CD4-positive, CD25-positive, alpha-beta regulatory T cell (primary cell): Measurements from ENCODE around the gene RGL4. TPM values are rescaled to one million over a fixed set of nuclear protein-coding genes. Genes with fewer than 3 reads are reported as not detected.

Source experiments
- ATAC-seq, 2 donors: fragments of 150-1000 bp; cut with Tn5 transposase; one replicate each; pipeline ENCODE4 v1.10.0; 2021; ENCODE audit warnings: low read depth in 2 of 2, moderate number of reproducible peaks in 2 of 2, moderate library complexity in 1 of 2
- DNase-seq, 3 donors: peaks; one replicate each; pipeline versions ENCODE4 v3.0.0 to v3.0.0-alpha.2; 2012 to 2022; ENCODE audit warnings: mixed read lengths in 1 of 3
- H3K27ac ChIP-seq: one replicate; pipeline ENCODE4 v1.7.0; 2013; ENCODE audit warnings: mild to moderate bottlenecking, low read length; ENCODE audit not compliant: insufficient read depth, poor library complexity, severe bottlenecking
- H3K27me3 ChIP-seq: one replicate; pipeline ENCODE4 v1.7.0; 2013; ENCODE audit warnings: low read length; ENCODE audit not compliant: control insufficient read depth, insufficient read depth
- H3K36me3 ChIP-seq: one replicate; pipeline ENCODE4 v1.7.0; 2013; ENCODE audit warnings: mild to moderate bottlenecking, low read length, moderate library complexity; ENCODE audit not compliant: control insufficient read depth, insufficient read depth
- H3K4me1 ChIP-seq: 2 replicates; pipeline ENCODE4 v1.7.0; 2013; ENCODE audit warnings: mild to moderate bottlenecking, low read length; ENCODE audit not compliant: insufficient read depth, control insufficient read depth, poor library complexity, severe bottlenecking
- H3K4me3 ChIP-seq: one replicate; pipeline ENCODE4 v1.7.0; 2013; ENCODE audit warnings: low read depth, mild to moderate bottlenecking, low read length, moderate library complexity
- H3K9me3 ChIP-seq, 2 experiments: 1 replicate in 1 of 2; 2 replicates in 1 of 2; pipeline ENCODE4 v1.7.0; 2013; ENCODE audit warnings: low read length in 2 of 2, mild to moderate bottlenecking in 1 of 2, moderate library complexity in 1 of 2; ENCODE audit not compliant: control insufficient read depth in 2 of 2
- H3K27ac Mint-ChIP-seq, 3 donors: one replicate each; pipeline ENCODE4 v1.8.0; 2020 to 2022; ENCODE audit warnings: mild to moderate bottlenecking in 3 of 3, mixed read lengths in 3 of 3, moderate library complexity in 2 of 3
- H3K27me3 Mint-ChIP-seq: one replicate; pipeline ENCODE4 v1.8.0; 2022; ENCODE audit warnings: mild to moderate bottlenecking, mixed read lengths
- H3K36me3 Mint-ChIP-seq: one replicate; pipeline ENCODE4 v1.8.0; 2020; ENCODE audit warnings: mixed read lengths
- H3K4me1 Mint-ChIP-seq, 4 donors: one replicate each; pipeline ENCODE4 v1.8.0; 2020 to 2022; ENCODE audit warnings: mixed read lengths in 4 of 4, mild to moderate bottlenecking in 1 of 4
- H3K4me3 Mint-ChIP-seq, 4 donors: one replicate each; pipeline ENCODE4 v1.8.0; 2020 to 2022; ENCODE audit warnings: mild to moderate bottlenecking in 4 of 4, mixed read lengths in 4 of 4, moderate library complexity in 3 of 4
- H3K9me3 Mint-ChIP-seq, 7 donors: one replicate each; pipeline ENCODE4 v1.8.0; 2020 to 2022; ENCODE audit warnings: mixed read lengths in 7 of 7, mild to moderate bottlenecking in 3 of 7, moderate library complexity in 2 of 7
- polyA plus RNA-seq, 4 donors: library from polyadenylated mRNA; unstranded; fragments of 300-500 nt; fragmentation: Illumina TruSeq; gene quantifications; one replicate each; pipeline ENCODE4 v1.2.3, GENCODE V29; 2021
- total RNA-seq: library from RNA; stranded (reverse); gene quantifications from one replicate; pipeline ENCODE4 v1.2.3, GENCODE V29; 2022

RGL4 gene
- total and polyA plus RNA-seq, 5 donors from 2014 or later, result 22.1 to 85.0 (median 82.7) TPM

DNA sequence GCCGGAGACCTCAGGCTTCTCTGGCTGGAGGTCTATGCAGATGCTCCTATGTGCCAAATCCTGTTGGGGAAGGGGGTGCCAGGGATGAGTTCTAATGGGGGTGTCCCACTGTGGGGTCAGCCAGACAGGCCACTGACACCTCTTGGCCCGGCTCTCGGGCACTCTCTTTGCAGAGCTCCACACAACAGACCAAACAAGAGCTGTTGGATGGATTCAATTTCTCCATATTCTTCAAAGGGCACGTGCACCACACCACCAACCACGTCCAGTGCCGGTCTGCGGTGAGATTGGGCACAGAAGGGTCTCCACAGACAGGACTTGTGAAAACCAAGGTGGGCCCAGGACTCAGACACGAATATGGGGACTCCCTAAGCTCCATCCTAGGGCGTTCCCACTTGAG is 2.2 kb upstream of the RGL4 start:
- peaks cover 4% of the 10 kb centered on the region for H3K36me3 ChIP-seq
- no peaks in the 10 kb centered on the region for H3K9me3 ChIP-seq

DNA sequence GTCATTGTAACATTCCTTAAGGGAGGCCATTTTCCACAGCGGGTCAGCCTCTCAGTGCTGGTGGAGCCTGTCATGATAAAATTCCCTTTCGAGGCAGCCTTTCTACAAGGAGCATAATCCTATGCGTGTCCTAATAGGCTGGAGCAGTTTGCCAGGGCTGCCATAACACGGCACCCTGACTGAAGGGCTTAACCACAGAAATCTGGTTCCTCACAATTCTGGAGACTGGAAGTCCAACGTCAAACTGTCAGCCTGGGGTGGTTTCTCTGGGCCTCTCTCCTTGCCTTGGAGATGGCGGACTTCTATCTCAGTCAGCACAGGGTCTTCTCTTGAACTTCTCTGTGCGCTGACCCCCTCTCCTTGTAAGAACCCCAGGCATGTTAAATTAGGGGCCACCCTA is 1.4 kb upstream of the RGL4 start:
- peaks cover 0 to 7% (median 0%) of the 10 kb centered on the region in 4 donors for H3K4me1 Mint-ChIP-seq
- no peaks in the 10 kb centered on the region for H3K27me3 ChIP-seq
- H3K36me3 ChIP-seq, result peaks cover 10% of the 10 kb centered on the region
- no peaks in the 10 kb centered on the region for H3K4me1 ChIP-seq
- ATAC-seq (no peak), DNase-seq (no peak)
- H3K27me3 Mint-ChIP-seq, result no peaks in the 10 kb centered on the region
- H3K4me3 Mint-ChIP-seq, result no peak overlapping the region
- no peaks in the 10 kb centered on the region for H3K9me3 ChIP-seq
- peaks cover 0 to 2% (median 0%) of the 10 kb centered on the region in 7 donors for H3K9me3 Mint-ChIP-seq
- H3K4me3 ChIP-seq, result no peak overlapping the region
- H3K27ac Mint-ChIP-seq, result peak overlapping the region in 1 of 3 donors; percentile 31
- H3K27ac ChIP-seq, result no peak overlapping the region
- H3K36me3 Mint-ChIP-seq, result peaks cover 20% of the 10 kb centered on the region

More for the DNA sequence above, 2.2 kb upstream of the RGL4 start:
- Histone ChIP-seq H3K4me3 (no peak overlapping the region), H3K27me3 (no peaks in the 10 kb centered on the region), H3K27ac (no peak overlapping the region), H3K4me1 (no peaks in the 10 kb centered on the region)
- Mint-ChIP-seq H3K36me3 (peaks cover 22% of the 10 kb centered on the region), H3K9me3 (peaks cover 0 to 2% (median 0%) of the 10 kb centered on the region in 7 donors), H3K4me3 (no peak overlapping the region), H3K4me1 (peaks cover 0 to 3% (median 0%) of the 10 kb centered on the region in 4 donors), H3K27ac (peak overlapping the region in 1 of 3 donors; percentile 36), H3K27me3 (no peaks in the 10 kb centered on the region)
- ATAC-seq (no peak), DNase-seq (no peak)

DNA sequence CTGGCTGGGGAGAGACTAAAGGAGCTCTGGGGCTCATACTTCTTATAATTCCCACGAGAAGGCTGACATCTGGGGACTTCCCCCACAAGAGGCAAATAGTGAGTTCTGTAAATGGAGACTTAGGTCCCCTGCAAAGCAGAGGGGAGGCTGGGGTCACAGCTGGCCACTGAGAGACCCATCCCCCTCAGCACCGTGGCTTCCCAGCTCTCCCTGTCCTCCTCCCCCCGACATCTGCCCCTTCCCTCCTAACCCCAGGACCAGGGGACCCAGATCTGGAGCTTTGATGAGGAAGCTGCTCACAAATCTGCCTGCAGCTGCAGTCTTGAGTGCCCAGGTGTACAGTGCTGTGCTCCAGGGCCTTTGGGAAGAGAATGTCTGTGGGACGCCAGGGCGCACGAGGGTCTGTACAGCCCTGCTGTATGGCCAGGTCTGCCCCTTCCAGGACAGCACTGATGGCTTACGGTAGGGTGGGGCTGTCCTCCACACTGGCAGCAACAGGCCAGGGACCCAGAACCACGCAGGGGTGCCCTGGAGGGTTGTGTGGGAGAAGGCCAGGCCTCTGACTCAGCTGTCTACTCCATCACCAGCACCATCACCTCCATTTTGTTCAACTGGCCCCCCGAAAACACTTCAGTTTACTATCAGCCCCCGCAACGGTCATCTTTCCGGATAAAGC is 1.1 kb downstream of the RGL4 start:
- H3K4me3 Mint-ChIP-seq, result no peak overlapping the region
- Histone ChIP-seq H3K4me3 (no peak overlapping the region), H3K27ac (no peak overlapping the region), H3K9me3 (no peaks in the 10 kb centered on the region), H3K27me3 (no peaks in the 10 kb centered on the region), H3K4me1 (peaks cover 21% of the 10 kb centered on the region), H3K36me3 (peaks cover 12% of the 10 kb centered on the region)
- no peak for ATAC-seq
- H3K4me1 Mint-ChIP-seq, result peaks cover 0 to 32% (median 16%) of the 10 kb centered on the region in 4 donors
- H3K27ac Mint-ChIP-seq, result peak overlapping the region in 2 of 3 donors; percentile 43 to 86
- peaks cover 31% of the 10 kb centered on the region for H3K36me3 Mint-ChIP-seq
- no peaks in the 10 kb centered on the region for H3K27me3 Mint-ChIP-seq
- H3K9me3 Mint-ChIP-seq, result peaks cover 0 to 1% (median 0%) of the 10 kb centered on the region in 7 donors
- no peak for DNase-seq

DNA sequence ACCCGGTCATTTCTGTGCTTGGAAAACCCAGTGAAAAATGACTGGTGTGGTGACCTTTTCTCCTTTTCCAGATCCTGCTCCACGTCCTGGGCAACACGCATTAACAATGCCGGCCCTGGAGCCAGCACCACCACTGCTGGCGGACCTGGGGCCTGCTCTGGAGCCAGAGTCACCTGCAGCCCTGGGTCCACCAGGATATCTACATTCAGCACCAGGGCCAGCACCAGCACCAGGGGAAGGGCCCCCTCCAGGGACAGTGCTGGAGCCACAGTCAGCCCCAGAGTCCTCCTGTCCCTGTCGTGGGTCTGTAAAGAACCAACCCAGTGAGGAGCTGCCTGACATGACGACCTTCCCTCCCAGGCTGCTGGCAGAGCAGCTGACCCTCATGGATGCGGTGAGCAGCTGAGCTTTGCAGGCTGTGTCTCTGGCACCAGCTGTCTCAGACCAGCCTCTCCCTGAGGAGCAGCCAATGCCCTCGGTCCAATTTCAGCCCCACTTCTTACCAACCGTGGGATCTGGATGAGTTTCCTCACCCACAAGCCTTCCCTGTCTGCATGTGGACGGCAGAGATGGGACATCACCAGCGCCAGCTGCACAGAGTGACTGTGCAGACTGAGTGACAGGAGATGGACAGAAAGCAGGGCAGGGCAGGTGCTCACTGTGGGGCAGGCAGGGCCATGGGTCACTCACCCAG is 1.9 kb downstream of the RGL4 start:
- Histone ChIP-seq H3K4me3 (no peak overlapping the region), H3K9me3 (no peaks in the 10 kb centered on the region), H3K27ac (no peak overlapping the region), H3K36me3 (peaks cover 12% of the 10 kb centered on the region), H3K27me3 (no peaks in the 10 kb centered on the region), H3K4me1 (peaks cover 29% of the 10 kb centered on the region)
- Mint-ChIP-seq H3K36me3 (peaks cover 31% of the 10 kb centered on the region), H3K27me3 (no peaks in the 10 kb centered on the region), H3K27ac (peak overlapping the region in 2 of 3 donors; percentile 80 to 89), H3K4me3 (peak overlapping the region in 2 of 4 donors; percentile 9 to 41), H3K9me3 (peaks cover 0 to 1% (median 0%) of the 10 kb centered on the region in 7 donors), H3K4me1 (peaks cover 0 to 40% (median 18%) of the 10 kb centered on the region in 4 donors)
- ATAC-seq (no peak), DNase-seq (no peak)

DNA sequence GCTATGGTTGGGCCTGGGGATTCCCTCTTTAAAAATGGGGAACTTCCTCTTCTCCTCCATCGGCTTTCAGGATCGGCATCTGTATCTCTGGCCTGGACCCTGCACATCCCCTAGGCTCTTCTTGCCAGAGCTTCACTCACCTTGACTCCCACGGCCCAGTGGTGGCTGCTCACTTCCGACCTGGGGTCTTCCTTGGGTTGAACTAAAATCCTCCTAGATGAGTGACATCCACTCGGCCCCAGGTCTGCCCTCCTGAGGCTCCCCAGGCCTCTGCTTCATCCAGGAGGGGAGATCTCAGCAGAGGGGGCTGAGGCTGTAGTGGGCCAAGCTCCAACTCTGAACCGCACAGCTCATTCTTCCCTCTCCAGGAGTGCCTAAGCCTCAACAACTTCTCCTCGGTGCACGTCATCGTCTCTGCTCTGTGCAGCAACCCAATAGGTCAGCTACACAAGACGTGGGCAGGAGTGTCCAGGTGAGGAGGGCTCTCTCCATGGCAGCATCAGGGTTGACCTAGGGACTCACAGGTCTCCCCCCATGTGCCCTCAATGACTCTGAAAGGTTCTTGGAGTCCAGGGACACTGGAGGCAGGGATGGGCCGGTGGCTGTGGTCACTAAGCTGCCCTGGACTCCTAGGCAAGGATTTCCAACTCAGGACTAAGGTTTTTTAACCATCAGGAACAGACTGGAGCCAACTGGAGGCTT is 3.3 kb downstream of the RGL4 start:
- Mint-ChIP-seq H3K4me3 (no peak overlapping the region), H3K9me3 (peaks cover 0 to 1% (median 0%) of the 10 kb centered on the region in 7 donors), H3K36me3 (peaks cover 32% of the 10 kb centered on the region), H3K27me3 (no peaks in the 10 kb centered on the region), H3K27ac (peak overlapping the region; percentile 99 to 100 (median 100)), H3K4me1 (peaks cover 0 to 54% (median 19%) of the 10 kb centered on the region in 4 donors)
- H3K36me3 ChIP-seq, result peaks cover 25% of the 10 kb centered on the region
- no peaks in the 10 kb centered on the region for H3K9me3 ChIP-seq
- DNase-seq (no peak), ATAC-seq (no peak)
- peak overlapping the region; percentile 91 for H3K27ac ChIP-seq
- peaks cover 34% of the 10 kb centered on the region for H3K4me1 ChIP-seq
- H3K4me3 ChIP-seq, result no peak overlapping the region
- H3K27me3 ChIP-seq, result no peaks in the 10 kb centered on the region

DNA sequence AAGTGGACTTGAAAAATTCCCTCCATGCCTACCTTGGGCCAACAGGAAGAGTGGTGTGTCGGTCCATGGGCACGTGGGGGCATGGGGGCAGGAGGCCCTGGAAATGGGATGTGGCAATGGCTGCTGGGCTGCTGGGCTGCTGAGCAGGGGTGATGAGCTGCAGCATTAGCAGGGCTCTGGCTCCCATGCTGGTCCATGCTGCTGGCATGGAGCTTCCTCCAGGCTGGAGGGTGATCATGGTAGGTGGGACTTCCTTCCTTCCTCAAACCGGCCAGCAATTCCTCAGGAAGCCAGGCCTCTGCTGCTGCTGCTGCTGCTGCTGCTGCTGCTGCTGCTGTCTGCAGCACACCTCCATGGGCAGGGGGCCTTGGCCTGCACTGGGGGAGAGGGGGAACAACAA is 4.3 kb downstream of the RGL4 start:
- Mint-ChIP-seq H3K4me1 (peaks cover 0 to 62% (median 22%) of the 10 kb centered on the region in 4 donors), H3K36me3 (peaks cover 40% of the 10 kb centered on the region), H3K27ac (peak overlapping the region; percentile 99 to 100 (median 100)), H3K4me3 (peak overlapping the region in 3 of 4 donors; percentile 63 to 98 (median 83)), H3K27me3 (no peaks in the 10 kb centered on the region), H3K9me3 (peaks cover 0 to 2% (median 0%) of the 10 kb centered on the region in 7 donors)
- H3K36me3 ChIP-seq, result peaks cover 35% of the 10 kb centered on the region
- no peak for ATAC-seq
- peaks cover 34% of the 10 kb centered on the region for H3K4me1 ChIP-seq
- no peak for DNase-seq
- no peaks in the 10 kb centered on the region for H3K27me3 ChIP-seq
- no peak overlapping the region for H3K4me3 ChIP-seq
- H3K27ac ChIP-seq, result peak overlapping the region; percentile 91
- no peaks in the 10 kb centered on the region for H3K9me3 ChIP-seq

DNA sequence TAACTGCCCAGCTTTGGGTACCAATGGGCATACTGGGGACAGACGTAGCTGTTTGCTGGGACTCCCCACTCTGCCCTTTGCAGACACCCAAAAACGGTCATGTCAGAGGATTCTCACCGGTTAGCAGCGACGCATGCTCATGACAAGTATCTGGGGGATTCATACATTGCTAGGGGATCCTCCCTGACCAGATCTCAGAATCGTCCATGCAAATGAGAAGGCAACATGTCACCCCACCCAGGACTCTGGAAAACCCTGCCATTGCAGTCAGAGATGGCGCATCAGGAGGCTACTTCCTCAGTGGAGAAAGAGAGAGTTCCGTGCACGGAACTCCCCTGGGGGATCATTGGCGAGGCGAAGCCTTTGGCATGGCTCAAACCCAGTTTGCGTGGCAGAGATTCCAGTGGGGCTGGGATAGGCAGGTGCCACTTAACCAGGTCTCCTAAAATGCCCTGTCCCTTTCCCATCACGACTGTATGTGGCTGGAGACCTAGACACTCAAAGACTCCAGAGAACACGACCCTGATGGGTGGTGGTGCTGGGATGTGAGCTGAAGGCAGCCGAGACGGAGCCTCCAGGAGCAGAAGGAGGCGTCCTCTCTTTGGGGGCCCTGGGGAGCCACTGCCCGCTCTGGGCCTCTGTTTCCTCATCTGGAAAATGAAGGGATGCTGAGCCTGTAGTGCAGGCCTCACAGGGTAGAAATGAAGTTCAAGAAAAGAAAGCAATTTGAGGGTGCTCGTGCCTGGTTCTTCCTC is 4.9 kb downstream of the RGL4 start:
- peak overlapping the region; percentile 83 to 99 (median 98) for H3K4me3 Mint-ChIP-seq
- H3K9me3 Mint-ChIP-seq, result peaks cover 0 to 2% (median 0%) of the 10 kb centered on the region in 7 donors
- ATAC-seq, result no peak
- H3K36me3 Mint-ChIP-seq, result peaks cover 40% of the 10 kb centered on the region
- Histone ChIP-seq H3K4me1 (peaks cover 34% of the 10 kb centered on the region), H3K27me3 (no peaks in the 10 kb centered on the region), H3K4me3 (peak overlapping the region; percentile 84), H3K27ac (peak overlapping the region; percentile 91), H3K9me3 (no peaks in the 10 kb centered on the region), H3K36me3 (peaks cover 41% of the 10 kb centered on the region)
- H3K4me1 Mint-ChIP-seq, result peaks cover 0 to 67% (median 27%) of the 10 kb centered on the region in 4 donors
- no peak for DNase-seq
- H3K27me3 Mint-ChIP-seq, result no peaks in the 10 kb centered on the region
- peak overlapping the region; percentile 99 to 100 (median 100) for H3K27ac Mint-ChIP-seq
